H1 (cell line): ENCODE data around the gene CR2. TPM values are rescaled to one million over a fixed set of nuclear protein-coding genes. Genes with fewer than 3 reads are reported as not detected.

ENCODE experiments used
- CTCF ChIA-PET: fragments of 300-600 bp; sonication (Branson Sonifier 250); formaldehyde crosslinking; loops from one replicate; lab custom pipeline; 2021; ENCODE audit not compliant: partially characterized antibody; lab: Charles Lee
- POLR2A ChIA-PET: fragments of 300-600 bp; sonication (Branson Sonifier 250); formaldehyde crosslinking; loops from one replicate; lab custom pipeline; 2021; ENCODE audit warnings: inconsistent platforms; ENCODE audit not compliant: partially characterized antibody; lab: Charles Lee
- DNase-seq, 2 experiments: peaks; one replicate each; pipeline versions ENCODE4 v3.0.0 to v3.0.0-alpha.2; 2010 to 2022; ENCODE audit warnings: low spot score in 2 of 2, low read depth in 1 of 2, mixed read lengths in 1 of 2
- FAIRE-seq: peaks from 2 replicates; lab custom pipeline; 2011; peaks lifted over from hg19 to GRCh38; lab: Jason Lieb, UNC
- H2AFZ ChIP-seq: 2 replicates; pipeline ENCODE4 v1.8.1; 2012; ENCODE audit warnings: low read length, inconsistent platforms
- H2AK5ac ChIP-seq: 2 replicates; pipeline ENCODE4 v1.6.1; 2013; ENCODE audit warnings: low read depth, low read length
- H2BK120ac ChIP-seq: replicated peaks from 2 replicates; pipeline ENCODE3; 2013; ENCODE audit warnings: low read depth, low read length, inconsistent platforms
- H2BK12ac ChIP-seq: 2 replicates; pipeline ENCODE4 v1.6.1; 2013; ENCODE audit warnings: low read depth, low read length
- H2BK15ac ChIP-seq: 2 replicates; pipeline ENCODE4 v1.6.1; 2013; ENCODE audit warnings: low read length
- H2BK20ac ChIP-seq: 2 replicates; pipeline ENCODE4 v1.6.1; 2013; ENCODE audit warnings: low read length
- H2BK5ac ChIP-seq: 2 replicates; pipeline ENCODE4 v1.6.1; 2013; ENCODE audit warnings: low read depth, low read length
- H3K14ac ChIP-seq: 2 replicates; pipeline ENCODE4 v1.6.1; 2013; ENCODE audit warnings: inconsistent platforms; ENCODE audit not compliant: insufficient read length
- H3K18ac ChIP-seq: 2 replicates; pipeline ENCODE4 v1.6.1; 2013; ENCODE audit warnings: low read length; ENCODE audit errors: extremely low read depth
- H3K23ac ChIP-seq: 2 replicates; pipeline ENCODE4 v1.6.1; 2013; ENCODE audit warnings: inconsistent platforms; ENCODE audit not compliant: insufficient read length
- H3K23me2 ChIP-seq: 2 replicates; pipeline ENCODE4 v1.6.1; 2013; ENCODE audit warnings: low read depth, low read length
- H3K27ac ChIP-seq: 2 replicates; pipeline ENCODE4 v1.6.1; 2011; ENCODE audit warnings: low read depth, low read length, inconsistent platforms
- H3K27me3 ChIP-seq, 4 experiments: replicated peaks in 1 of 4; 1 replicate in 1 of 4; 2 replicates in 3 of 4; pipeline versions ENCODE4 v1.6.1 to v1.8.1; 2011 to 2013; ENCODE audit warnings: low read length in 3 of 4, mild to moderate bottlenecking in 3 of 4, inconsistent platforms in 2 of 4, mixed read lengths in 2 of 4, moderate library complexity in 1 of 4; ENCODE audit not compliant: control insufficient read depth in 3 of 4, insufficient read depth in 3 of 4; ENCODE audit errors: extremely low read depth in 1 of 4
- H3K36me3 ChIP-seq, 4 experiments: 2 replicates each; pipeline versions ENCODE4 v1.6.1 to v1.8.1; 2011 to 2013; ENCODE audit warnings: mild to moderate bottlenecking in 4 of 4, low read length in 3 of 4, moderate library complexity in 2 of 4, control low read depth in 1 of 4, inconsistent platforms in 1 of 4; ENCODE audit not compliant: insufficient read depth in 4 of 4, control insufficient read depth in 2 of 4
- H3K4ac ChIP-seq: replicated peaks from 2 replicates; pipeline ENCODE3; 2013; ENCODE audit warnings: low read length, low read depth, mixed read lengths, inconsistent platforms; ENCODE audit not compliant: insufficient read length
- H3K4me1 ChIP-seq, 4 experiments: replicated peaks in 1 of 4; 1 replicate in 1 of 4; 2 replicates in 3 of 4; pipeline versions ENCODE4 v1.6.1 to v1.8.1; 2011 to 2013; ENCODE audit warnings: low read length in 3 of 4, inconsistent platforms in 2 of 4, mixed read lengths in 1 of 4; ENCODE audit not compliant: insufficient read depth in 4 of 4, control insufficient read depth in 3 of 4
- H3K4me2 ChIP-seq, 2 experiments: 2 replicates each; pipeline versions ENCODE4 v1.6.1 to v1.8.1; 2011 to 2013; ENCODE audit warnings: low read depth in 2 of 2, low read length in 2 of 2, control low read depth in 1 of 2, inconsistent platforms in 1 of 2, mild to moderate bottlenecking in 1 of 2; ENCODE audit not compliant: insufficient read depth in 1 of 2
- H3K4me3 ChIP-seq, 4 experiments: fragments of 200-600, 300-600 bp in 1 of 4; sonication (generic), shearing (Covaris generic), sonication (Bioruptor Twin) in 1 of 4; 2 replicates each; pipeline versions ENCODE4 v1.5.1 to v1.8.1; 2011 to 2016; ENCODE audit warnings: low read length in 4 of 4, low read depth in 3 of 4, control low read depth in 2 of 4, inconsistent platforms in 2 of 4, mild to moderate bottlenecking in 2 of 4, mixed read lengths in 1 of 4, moderate library complexity in 1 of 4; ENCODE audit not compliant: insufficient read depth in 2 of 4; ENCODE audit errors: extremely low read depth in 1 of 4
- H3K56ac ChIP-seq: replicated peaks from 2 replicates; pipeline ENCODE3; 2013; ENCODE audit warnings: low read depth, mild to moderate bottlenecking, mixed read lengths, low read length, inconsistent platforms; ENCODE audit not compliant: insufficient read length
- H3K79me1 ChIP-seq: 2 replicates; pipeline ENCODE4 v1.6.1; 2013; ENCODE audit warnings: low read depth, low read length, control low read depth
- H3K79me2 ChIP-seq, 2 experiments: 2 replicates each; pipeline versions ENCODE4 v1.6.1 to v1.8.1; 2012 to 2013; ENCODE audit warnings: low read length in 2 of 2, mild to moderate bottlenecking in 2 of 2, inconsistent platforms in 1 of 2; ENCODE audit not compliant: insufficient read depth in 2 of 2, control insufficient read depth in 1 of 2
- H3K9ac ChIP-seq, 4 experiments: replicated peaks in 1 of 4; 1 replicate in 1 of 4; 2 replicates in 3 of 4; pipeline versions ENCODE4 v1.6.1 to v1.8.1; 2011 to 2013; ENCODE audit warnings: low read depth in 3 of 4, low read length in 3 of 4, control low read depth in 2 of 4, mild to moderate bottlenecking in 2 of 4, moderate library complexity in 2 of 4, inconsistent platforms in 1 of 4; ENCODE audit errors: extremely low read depth in 1 of 4
- H3K9me3 ChIP-seq, 2 experiments: 2 replicates each; pipeline versions ENCODE4 v1.6.1 to v1.8.1; 2012 to 2013; ENCODE audit warnings: mild to moderate bottlenecking in 2 of 2, moderate library complexity in 2 of 2, control low read depth in 1 of 2, inconsistent platforms in 1 of 2, low read depth in 1 of 2, low read length in 1 of 2, mixed read lengths in 1 of 2; ENCODE audit not compliant: insufficient read depth in 2 of 2
- H4K20me1 ChIP-seq, 2 experiments: replicated peaks in 1 of 2; 2 replicates each; pipeline versions ENCODE3 to v1.8.1; 2011 to 2013; ENCODE audit warnings: inconsistent platforms in 2 of 2, low read length in 2 of 2, mild to moderate bottlenecking in 1 of 2; ENCODE audit not compliant: insufficient read depth in 2 of 2, control insufficient read depth in 1 of 2
- H4K5ac ChIP-seq: 2 replicates; pipeline ENCODE4 v1.6.1; 2013; ENCODE audit warnings: low read length, low read depth, mixed read lengths, inconsistent platforms; ENCODE audit not compliant: insufficient read length
- H4K8ac ChIP-seq: 2 replicates; pipeline ENCODE4 v1.8.0; 2013; ENCODE audit warnings: mild to moderate bottlenecking, moderate library complexity, low read length, inconsistent platforms; ENCODE audit not compliant: insufficient read depth; ENCODE audit errors: extremely low read depth
- H4K91ac ChIP-seq: replicated peaks from 2 replicates; pipeline ENCODE3; 2013; ENCODE audit warnings: low read length, mixed read lengths, inconsistent platforms; ENCODE audit not compliant: insufficient read length
- BACH1 ChIP-seq: IDR thresholded peaks from 2 replicates; pipeline ENCODE4 v1.6.1; 2012; ENCODE audit warnings: low read length, improper control_type of control experiment
- BCL11A ChIP-seq, 2 experiments: IDR thresholded peaks; one replicate each; pipeline ENCODE4 v1.6.1; 2011; ENCODE audit warnings: low read depth in 2 of 2, low read length in 2 of 2, mild to moderate bottlenecking in 2 of 2
- CBX8 ChIP-seq: fragments of 300-800, 300-1000 bp; sonication (generic); IDR thresholded peaks from 2 replicates; pipeline ENCODE4 v1.7.1; 2016; ENCODE audit warnings: low read depth, low read length, borderline replicate concordance
- EZH2 ChIP-seq: fragments of 200-600 bp; sonication (generic); IDR thresholded peaks from 2 replicates; pipeline ENCODE4 v1.7.1; 2012; ENCODE audit warnings: low read depth, mild to moderate bottlenecking, moderate library complexity, low read length, inconsistent platforms; ENCODE audit not compliant: severe bottlenecking
- KDM4A ChIP-seq: IDR thresholded peaks from one replicate; pipeline ENCODE4 v1.7.1; 2012; ENCODE audit warnings: low read depth, mild to moderate bottlenecking, moderate library complexity, low read length, inconsistent platforms; ENCODE audit not compliant: severe bottlenecking
- POLR2A ChIP-seq, 2 experiments: IDR thresholded peaks; 1 replicate in 1 of 2; 2 replicates in 1 of 2; pipeline ENCODE4 v1.6.1; 2011; ENCODE audit warnings: low read depth in 2 of 2, low read length in 2 of 2, mild to moderate bottlenecking in 2 of 2; ENCODE audit errors: control extremely low read depth in 1 of 2
- POU5F1 ChIP-seq: IDR thresholded peaks from 2 replicates; pipeline ENCODE4 v1.6.1; 2011; ENCODE audit warnings: low read depth, mild to moderate bottlenecking, low read length, moderate library complexity
- RNF2 ChIP-seq: fragments of 200-900, 300-1000 bp; sonication (generic); IDR thresholded peaks from 2 replicates; pipeline ENCODE4 v1.7.1; 2016; ENCODE audit warnings: borderline replicate concordance, low read depth, mild to moderate bottlenecking, antibody characterized with exemption, low read length; ENCODE audit not compliant: poor library complexity, severe bottlenecking; ENCODE audit errors: missing control alignments
- RXRA ChIP-seq: IDR thresholded peaks from 2 replicates; pipeline ENCODE4 v1.6.1; 2011; ENCODE audit warnings: low read depth, mild to moderate bottlenecking, low read length, moderate library complexity; ENCODE audit not compliant: insufficient read depth
- SAP30 ChIP-seq: fragments of 300-600 bp; sonication (generic); IDR thresholded peaks from 2 replicates; pipeline ENCODE4 v1.7.1; 2012; ENCODE audit warnings: low read length, moderate library complexity, mild to moderate bottlenecking, inconsistent platforms; ENCODE audit not compliant: insufficient read depth, insufficient replicate concordance
- SP4 ChIP-seq: IDR thresholded peaks from 2 replicates; pipeline ENCODE4 v1.6.1; 2012; ENCODE audit warnings: low read length, inconsistent platforms
- SUZ12 ChIP-seq: fragments of 200-600 bp; sonication (generic); IDR thresholded peaks from 2 replicates; pipeline ENCODE4 v1.6.1; 2012; ENCODE audit warnings: mild to moderate bottlenecking, inconsistent platforms, low read length, moderate library complexity, mixed read lengths
- TEAD4 ChIP-seq: IDR thresholded peaks from 2 replicates; pipeline ENCODE4 v1.6.1; 2012; ENCODE audit warnings: low read depth, low read length, inconsistent platforms, mixed read lengths
- YY1 ChIP-seq: IDR thresholded peaks from 2 replicates; pipeline ENCODE4 v1.6.1; 2011; ENCODE audit warnings: low read depth, mild to moderate bottlenecking, low read length
- ZNF274 ChIP-seq: IDR thresholded peaks from 2 replicates; pipeline ENCODE4 v1.7.0; 2012; ENCODE audit warnings: low read length, borderline replicate concordance; ENCODE audit errors: extremely low read depth
- WGBS, 2 experiments: shearing (Covaris generic) in 1 of 2; methylation state at CpG; one replicate each; pipeline versions ENCODE4 v1.1.6 to v1.1.7; 2013 to 2015; ENCODE audit warnings: low lambda C conversion rate in 2 of 2, mixed read lengths in 2 of 2, inconsistent platforms in 1 of 2, low coverage in 1 of 2, missing lambda C conversion rate in 1 of 2; ENCODE audit not compliant: insufficient replicate concordance in 2 of 2, insufficient coverage in 1 of 2, insufficient read length in 1 of 2; ENCODE audit errors: extremely low coverage in 1 of 2, missing lambda C conversion rate in 1 of 2; 5-methylcytosine and 5-hydroxymethylcytosine counted together
- polyA plus RNA-seq, 7 experiments: library from polyadenylated mRNA; depleted of rRNA in 3 of 7; stranded (reverse) in 5 of 7; unstranded in 2 of 7; fragments of >200 nt in 5 of 7; fragments of 200-250 nt in 2 of 7; gene quantifications; 1 replicate in 5 of 7; 2 replicates in 1 of 7; 4 replicates in 1 of 7; pipeline versions ENCODE4 v1.2.1 to v1.2.3, GENCODE V29; 2011 to 2013; ENCODE audit warnings: missing spikeins in 2 of 7, mixed read lengths in 2 of 7
- total RNA-seq: library from RNA; stranded (reverse); fragmentation: NEBNext Ultra II Directional; extraction: Animal tissue kit (Norgen Biotek cat#: 25700); gene quantifications from 2 replicates; pipeline ENCODE4 v1.2.1, GENCODE V29; 2021

Gene CR2
- total and polyA plus RNA-seq, 2 of the 8 experiments (the other 6 are each of a cell fraction or from before 2014, with no cell fraction given), result 1.7 to 3.0 TPM

- Histone ChIP-seq H3K27me3 (no peaks in the 10 kb centered on the region), H2AFZ (no peak overlapping the region), H3K23me2 (no peaks in the 10 kb centered on the region), H3K23ac (no peak overlapping the region), H4K20me1 (no peaks in the 10 kb centered on the region), H3K9me3 (no peaks in the 10 kb centered on the region; a peak in 1 of 4 replicates), H3K56ac (no peak overlapping the region), H3K14ac (no peak overlapping the region), H2BK20ac (no peak overlapping the region), H3K79me2 (no peaks in the 10 kb centered on the region), H3K4ac (no peak overlapping the region), H2AK5ac (no peak overlapping the region), H2BK120ac (no peak overlapping the region), H3K4me1 (peaks cover 0 to 3% (median 0%) of the 10 kb centered on the region in 4 experiments; a peak in 1 of 7 replicates), H3K18ac (no peak overlapping the region), H3K36me3 (no peaks in the 10 kb centered on the region), H2BK15ac (no peak overlapping the region), H3K79me1 (no peaks in the 10 kb centered on the region), H2BK5ac (no peak overlapping the region), H4K8ac (no peak overlapping the region), H3K9ac (no peak overlapping the region), H2BK12ac (no peak overlapping the region), H3K4me3 (no peak overlapping the region), H4K5ac (no peak overlapping the region), H4K91ac (no peak overlapping the region), H3K27ac (no peak overlapping the region), H3K4me2 (no peak overlapping the region)
- FAIRE-seq, result no peak
- DNase-seq, result no peak
- WGBS, 2 experiments, result 88% methylated on average over 2 of the region's 2 CpGs; no CpG with 5 or more reads in 1 of the 2 experiments
- ChIA-PET CTCF (interaction anchor here (1.0 kb wide), 1 partner anchor 10 kb away, joined by 3 read pairs; no protein-coding TSS in a partner anchor), POLR2A (no interaction called here)
- TF ChIP-seq RXRA (no peak), BCL11A (IDR thresholded peaks at IDR 0.05; ENCODE audit: low read depth in 2 of 2, low read length in 2 of 2) (no peak), SP4 (no peak), POU5F1 (no peak), SAP30 (no peak), YY1 (no peak), CBX8 (no peak), RNF2 (no peak), ZNF274 (no peak), EZH2 (no peak), KDM4A (no peak), SUZ12 (no peak), POLR2A (IDR thresholded peaks at IDR 0.05; ENCODE audit: control extremely low read depth in 1 of 2, low read depth in 2 of 2, low read length in 2 of 2) (no peak), BACH1 (no peak), TEAD4 (no peak)
These were observed 25.3 kb upstream of the CR2 start for GRCh38 chr1:207428783-207429182.
